K562 (cell line): Measurements from ENCODE around the gene SLC48A1. TPM values are rescaled to one million over a fixed set of nuclear protein-coding genes. Genes with fewer than 3 reads are reported as not detected.
A peak's percentile ranks its signal among the peaks of the same experiment; 100 is the strongest.

Experiments used
- CHD7 ChIP-seq: fragments of 200-600 bp; sonication (generic); IDR thresholded peaks from one replicate; pipeline ENCODE4 v1.6.1; 2012; ENCODE audit warnings: mild to moderate bottlenecking, low read depth, low read length, inconsistent platforms
- CTCFL ChIP-seq: IDR thresholded peaks from 2 replicates; pipeline ENCODE4 v1.6.1; 2011; ENCODE audit warnings: borderline replicate concordance, low read depth, mild to moderate bottlenecking, moderate library complexity, low read length; ENCODE audit not compliant: insufficient read depth, poor library complexity, severe bottlenecking
- E2F3 ChIP-seq: fragments of 250-450 bp; sonication (Bioruptor Pico); IDR thresholded peaks from 2 replicates; pipeline ENCODE4 v1.4.0; 2020; ENCODE audit warnings: mild to moderate bottlenecking
- E2F4 ChIP-seq: sonication (generic); formaldehyde crosslinking; IDR thresholded peaks from 2 replicates; pipeline ENCODE4 v1.8.0; 2022; ENCODE audit warnings: mild to moderate bottlenecking, low read depth, missing genetic modification reagents
- ELF1 ChIP-seq: fragments of 200-800 bp; sonication (Bioruptor generic); IDR thresholded peaks from 2 replicates; pipeline ENCODE4 v1.6.1; 2016; ENCODE audit warnings: missing genetic modification characterization, missing compliant biosample characterization
- HEY1 ChIP-seq: fragments of 250-450 bp; sonication (Bioruptor Pico); IDR thresholded peaks from 2 replicates; pipeline ENCODE4 v1.5.0; 2020; ENCODE audit warnings: mild to moderate bottlenecking, moderate library complexity, borderline replicate concordance
- RBM17 ChIP-seq: fragments of 200-400 bp; formaldehyde crosslinking; IDR thresholded peaks from 2 replicates; pipeline ENCODE4 v1.6.1; 2017; ENCODE audit warnings: low read depth, mild to moderate bottlenecking, low read length, borderline replicate concordance
- SPI1 ChIP-seq: IDR thresholded peaks from 2 replicates; pipeline ENCODE4 v1.6.1; 2011; ENCODE audit warnings: low read depth, low read length, control low read depth, borderline replicate concordance
- SREBF2 ChIP-seq: sonication (generic); formaldehyde crosslinking; IDR thresholded peaks from 2 replicates; pipeline ENCODE4 v1.4.0; 2020; ENCODE audit warnings: mild to moderate bottlenecking, missing genetic modification reagents
- TAF15 ChIP-seq: fragments of 200-400 bp; formaldehyde crosslinking; IDR thresholded peaks from 2 replicates; pipeline ENCODE4 v1.6.1; 2017; ENCODE audit warnings: mild to moderate bottlenecking, low read depth, low read length, moderate library complexity
- TCF3 ChIP-seq: sonication (generic); formaldehyde crosslinking; IDR thresholded peaks from 2 replicates; pipeline ENCODE4 v1.4.0; 2020; ENCODE audit warnings: mild to moderate bottlenecking, missing genetic modification reagents
- ZNF140 ChIP-seq: fragments of 250-450 bp; sonication (Bioruptor Pico); IDR thresholded peaks from 2 replicates; pipeline ENCODE4 v1.8.0; 2021; ENCODE audit warnings: moderate library complexity, mild to moderate bottlenecking, inconsistent platforms
- ZNF408 ChIP-seq: fragments of 250-450 bp; sonication (Bioruptor Pico); IDR thresholded peaks from 2 replicates; pipeline ENCODE4 v1.4.0; 2020; ENCODE audit warnings: low read depth, mild to moderate bottlenecking, moderate library complexity
- polyA plus RNA-seq, 8 experiments: library from polyadenylated mRNA; depleted of rRNA in 4 of 8; stranded (reverse) in 5 of 8; unstranded in 3 of 8; fragments of >200 nt; fragmentation: Nextera tagmentation in 2 of 8; fragmentation: Illumina TruSeq in 1 of 8; extraction: Ambion mirVana in 2 of 8; extraction: Trizol in 1 of 8; gene quantifications; 2 replicates each; pipeline versions ENCODE4 v1.2.1 to v1.2.3, GENCODE V29; 2011 to 2014; ENCODE audit warnings: inconsistent platforms in 1 of 8, missing spikeins in 1 of 8
- total RNA-seq, 7 experiments: library from RNA; depleted of rRNA in 6 of 7; stranded (reverse); fragments of >200 nt in 6 of 7; fragmentation: Illumina TruSeq in 2 of 7; extraction: Trizol in 2 of 7; gene quantifications; 2 replicates each; pipeline versions ENCODE4 v1.2.1 to v1.2.3, GENCODE V29; 2011 to 2021; ENCODE audit warnings: low replicate concordance in 1 of 7

Gene SLC48A1
- total and polyA plus RNA-seq, 9 of the 15 experiments (the other 6 are each of a cell fraction or from before 2014, with no cell fraction given), result 10.7 to 37.5 (median 18.7) TPM

GRCh38 chr12:47828976-47829482 lies 56.0 kb downstream of the SLC48A1 start (continued):
- TF ChIP-seq HEY1 (CRISPR knock-in tag) (no peak), ZNF408 (CRISPR knock-in tag) (no peak), ELF1 (tag) (peak; percentile 84), CHD7 (no peak), TCF3 (CRISPR knock-in tag) (peak; percentile 6; the same call in 1 of the 2 replicates), E2F4 (no peak), CTCFL (no peak), SREBF2 (no peak), ZNF140 (no peak), RBM17 (no peak), E2F3 (CRISPR knock-in tag) (no peak), SPI1 (peak; percentile 92), TAF15 (no peak)
